ENCODE measurements around the gene PARD3.

PARD3 gene

GRCh38 chr10:34514290-34514689 lies 300.8 kb downstream of the PARD3 start:
- no peak for TF ChIP-seq CTCF (IDR thresholded peaks at IDR 0.05; ENCODE audit: low read depth, low read length)
- no peak overlapping the region for H3K27ac ChIP-seq
- no peaks in the 10 kb centered on the region for H3K27me3 ChIP-seq (ENCODE audit: insufficient read depth, low read depth, severe bottlenecking)
- H3K4me3 ChIP-seq (ENCODE audit: low read depth, low read length): no peak overlapping the region
- no peaks in the 10 kb centered on the region for H3K36me3 ChIP-seq
- DNase-seq: no peak
- no peaks in the 10 kb centered on the region for H3K9me3 ChIP-seq (ENCODE audit: severe bottlenecking)

GRCh38 chr10:34513636-34514035 lies 301.5 kb downstream of the PARD3 start:
- no peak overlapping the region for H3K4me3 ChIP-seq (ENCODE audit: low read depth, low read length)
- H3K27me3 ChIP-seq (ENCODE audit: insufficient read depth, low read depth, severe bottlenecking): no peaks in the 10 kb centered on the region
- no peak for TF ChIP-seq CTCF (IDR thresholded peaks at IDR 0.05; ENCODE audit: low read depth, low read length)
- no peak for DNase-seq
- no peaks in the 10 kb centered on the region for H3K9me3 ChIP-seq (ENCODE audit: severe bottlenecking)
- no peaks in the 10 kb centered on the region for H3K36me3 ChIP-seq
- no peak overlapping the region for H3K27ac ChIP-seq

GRCh38 chr10:34507217-34507616 lies 307.9 kb downstream of the PARD3 start:
- H3K27me3 ChIP-seq (ENCODE audit: insufficient read depth, low read depth, severe bottlenecking): no peaks in the 10 kb centered on the region
- H3K9me3 ChIP-seq (ENCODE audit: severe bottlenecking): no peaks in the 10 kb centered on the region
- no peaks in the 10 kb centered on the region for H3K36me3 ChIP-seq
- H3K4me3 ChIP-seq (ENCODE audit: low read depth, low read length): no peak overlapping the region
- DNase-seq: no peak
- H3K27ac ChIP-seq: no peak overlapping the region
- no peak for TF ChIP-seq CTCF (IDR thresholded peaks at IDR 0.05; ENCODE audit: low read depth, low read length)

GRCh38 chr10:34506786-34507185 lies 308.3 kb downstream of the PARD3 start:
- DNase-seq: no peak
- Histone ChIP-seq H3K36me3 (no peaks in the 10 kb centered on the region), H3K4me3 (ENCODE audit: low read depth, low read length) (no peak overlapping the region), H3K9me3 (ENCODE audit: severe bottlenecking) (no peaks in the 10 kb centered on the region), H3K27me3 (ENCODE audit: insufficient read depth, low read depth, severe bottlenecking) (no peaks in the 10 kb centered on the region), H3K27ac (no peak overlapping the region)
- no peak for TF ChIP-seq CTCF (IDR thresholded peaks at IDR 0.05; ENCODE audit: low read depth, low read length)

GRCh38 chr10:34505338-34505737 lies 309.8 kb downstream of the PARD3 start:
- Histone ChIP-seq H3K9me3 (ENCODE audit: severe bottlenecking) (no peaks in the 10 kb centered on the region), H3K27me3 (ENCODE audit: insufficient read depth, low read depth, severe bottlenecking) (no peaks in the 10 kb centered on the region), H3K36me3 (no peaks in the 10 kb centered on the region), H3K27ac (no peak overlapping the region), H3K4me3 (ENCODE audit: low read depth, low read length) (no peak overlapping the region)
- DNase-seq: no peak
- TF ChIP-seq CTCF (IDR thresholded peaks at IDR 0.05; ENCODE audit: low read depth, low read length): no peak

- Histone ChIP-seq H3K27me3 (ENCODE audit: insufficient read depth, low read depth, severe bottlenecking) (no peaks in the 10 kb centered on the region), H3K9me3 (ENCODE audit: severe bottlenecking) (no peaks in the 10 kb centered on the region), H3K36me3 (no peaks in the 10 kb centered on the region), H3K4me3 (ENCODE audit: low read depth, low read length) (no peak overlapping the region), H3K27ac (no peak overlapping the region)
- DNase-seq: no peak
- no peak for TF ChIP-seq CTCF (IDR thresholded peaks at IDR 0.05; ENCODE audit: low read depth, low read length)
These were observed 310.6 kb downstream of the PARD3 start for GRCh38 chr10:34504534-34504933.

Measured in WERI-Rb-1 (cell line).